CD14-positive monocyte (primary cell): ENCODE data around the gene DENND1B. TPM values are rescaled to one million over a fixed set of nuclear protein-coding genes. Genes with fewer than 3 reads are reported as not detected.
A peak's percentile ranks its signal among the peaks of the same experiment; 100 is the strongest.

ENCODE experiments used
- DNase-seq, 3 donors: peaks; one replicate each; pipeline ENCODE4 v3.0.0-alpha.2; 2011 to 2022
- H2AFZ ChIP-seq: 2 replicates; pipeline ENCODE4 v1.6.0; 2012; ENCODE audit warnings: mild to moderate bottlenecking, low read depth, low read length, inconsistent platforms; ENCODE audit not compliant: insufficient read depth, poor library complexity, severe bottlenecking
- H3K27ac ChIP-seq, 2 donors: 1 replicate in 1 of 2; 2 replicates in 1 of 2; pipeline ENCODE4 v1.5.1; 2012 to 2013; ENCODE audit warnings: low read length in 2 of 2, control low read depth in 1 of 2, inconsistent platforms in 1 of 2, low read depth in 1 of 2, mild to moderate bottlenecking in 1 of 2
- H3K27me3 ChIP-seq, 2 donors: one replicate each; pipeline versions ENCODE4 v1.6.0 to v1.6.1; 2011 to 2013; ENCODE audit warnings: low read length in 2 of 2; ENCODE audit not compliant: control insufficient read depth in 2 of 2, insufficient read depth in 2 of 2
- H3K36me3 ChIP-seq, 2 donors: replicated peaks in 1 of 2; 1 replicate in 1 of 2; 2 replicates in 1 of 2; pipeline versions ENCODE4 v1.5.1 to v1.6.1; 2012 to 2013; ENCODE audit warnings: low read length in 2 of 2, control low read depth in 1 of 2, inconsistent platforms in 1 of 2, mild to moderate bottlenecking in 1 of 2; ENCODE audit not compliant: insufficient read depth in 2 of 2, control insufficient read depth in 1 of 2
- H3K4me1 ChIP-seq, 2 donors: 1 replicate in 1 of 2; 2 replicates in 1 of 2; pipeline versions ENCODE4 v1.5.1 to v1.6.1; 2012 to 2013; ENCODE audit warnings: low read length in 2 of 2, control low read depth in 1 of 2, inconsistent platforms in 1 of 2, mild to moderate bottlenecking in 1 of 2, moderate library complexity in 1 of 2; ENCODE audit not compliant: insufficient read depth in 2 of 2, control insufficient read depth in 1 of 2
- H3K4me2 ChIP-seq: replicated peaks from 2 replicates; pipeline ENCODE3; 2012; ENCODE audit warnings: low read length, moderate library complexity, mild to moderate bottlenecking; ENCODE audit not compliant: poor library complexity, severe bottlenecking; ENCODE audit errors: extremely low read depth
- H3K4me3 ChIP-seq, 3 experiments: fragments of 200-600 bp in 1 of 3; sonication (generic) in 1 of 3; replicated peaks in 1 of 3; 1 replicate in 2 of 3; 2 replicates in 1 of 3; pipeline ENCODE4 v1.5.1; 2011 to 2013; ENCODE audit warnings: low read length in 3 of 3, mild to moderate bottlenecking in 3 of 3, control low read depth in 2 of 3, low read depth in 2 of 3, inconsistent platforms in 1 of 3, moderate library complexity in 1 of 3
- H3K79me2 ChIP-seq: 2 replicates; pipeline ENCODE4 v1.6.0; 2012; ENCODE audit warnings: mild to moderate bottlenecking, control low read depth, inconsistent platforms, low read length, moderate library complexity; ENCODE audit not compliant: insufficient read depth
- H3K9ac ChIP-seq: 2 replicates; pipeline ENCODE4 v1.6.0; 2017; ENCODE audit warnings: low read length, mild to moderate bottlenecking; ENCODE audit not compliant: insufficient read depth, poor library complexity, severe bottlenecking
- H3K9me3 ChIP-seq, 2 donors: replicated peaks in 1 of 2; 1 replicate in 1 of 2; 2 replicates in 1 of 2; pipeline versions ENCODE4 v1.5.1 to v1.6.1; 2012 to 2013; ENCODE audit warnings: low read length in 2 of 2, control low read depth in 1 of 2; ENCODE audit not compliant: control insufficient read depth in 1 of 2, insufficient read depth in 1 of 2
- H4K20me1 ChIP-seq: 2 replicates; pipeline ENCODE4 v1.6.0; 2012; ENCODE audit warnings: mild to moderate bottlenecking, low read length, control low read depth, moderate library complexity; ENCODE audit not compliant: insufficient read depth
- H3K27ac Mint-ChIP-seq, 7 donors: one replicate each; pipeline ENCODE4 v1.8.0; 2020; ENCODE audit warnings: mild to moderate bottlenecking in 7 of 7, mixed read lengths in 7 of 7, moderate library complexity in 6 of 7, inconsistent platforms in 2 of 7
- H3K27me3 Mint-ChIP-seq, 3 donors: one replicate each; pipeline ENCODE4 v1.8.0; 2021 to 2022; ENCODE audit warnings: low read depth in 3 of 3, mild to moderate bottlenecking in 3 of 3, mixed read lengths in 3 of 3, moderate library complexity in 3 of 3, inconsistent platforms in 1 of 3
- H3K36me3 Mint-ChIP-seq, 2 donors: one replicate each; pipeline ENCODE4 v1.8.0; 2020; ENCODE audit warnings: mixed read lengths in 2 of 2, inconsistent platforms in 1 of 2, mild to moderate bottlenecking in 1 of 2
- H3K4me1 Mint-ChIP-seq: one replicate; pipeline ENCODE4 v1.8.0; 2020; ENCODE audit warnings: mild to moderate bottlenecking, mixed read lengths
- H3K4me3 Mint-ChIP-seq, 2 donors: one replicate each; pipeline ENCODE4 v1.8.0; 2020; ENCODE audit warnings: mild to moderate bottlenecking in 2 of 2, mixed read lengths in 2 of 2, moderate library complexity in 1 of 2
- H3K9me3 Mint-ChIP-seq, 7 donors: one replicate each; pipeline ENCODE4 v1.8.0; 2020 to 2022; ENCODE audit warnings: mixed read lengths in 7 of 7, mild to moderate bottlenecking in 6 of 7, moderate library complexity in 6 of 7, inconsistent platforms in 2 of 7
- WGBS: methylation state at CpG from one replicate; pipeline ENCODE4 v1.1.5; 2013; ENCODE audit warnings: missing lambda C conversion rate; ENCODE audit not compliant: insufficient coverage; 5-methylcytosine and 5-hydroxymethylcytosine counted together
- intact Hi-C, 2 donors: fragments of 100-400 bp; cut with micrococcal nuclease; formaldehyde crosslinking; loops; one replicate each; pipeline versions ENCODE4 v1.15.0 to v1.15.1; 2023
- polyA plus RNA-seq, 3 donors: library from polyadenylated mRNA; depleted of rRNA in 1 of 3; unstranded in 2 of 3; stranded (reverse) in 1 of 3; fragments of 300-500 nt in 2 of 3; fragments of >200 nt in 1 of 3; fragmentation: Illumina TruSeq in 2 of 3; gene quantifications; 1 replicate in 2 of 3; 2 replicates in 1 of 3; pipeline ENCODE4 v1.2.3, GENCODE V29; 2012 to 2021
- TF ChIP-seq, protein P1 (sequence below): fragments of 200-600 bp; IDR thresholded peaks from one replicate; pipeline ENCODE4 v1.8.0; 2022; ENCODE audit warnings: antibody characterized with exemption, mild to moderate bottlenecking

The DENND1B gene
- polyA plus RNA-seq, 3 donors: 3.0 to 8.2 (median 5.7) TPM

GRCh38 chr1:197773856-197774255, 1.4 kb downstream of the DENND1B start:
- no peak for DNase-seq
- Mint-ChIP-seq H3K9me3 (no peaks in the 10 kb centered on the region), H3K36me3 (peaks cover 0 to 2% of the 10 kb centered on the region in 2 donors), H3K4me3 (peak overlapping the region; percentile 84 to 94), H3K27me3 (peaks cover 0 to 1% (median 0%) of the 10 kb centered on the region in 3 donors), H3K4me1 (peaks cover 67% of the 10 kb centered on the region), H3K27ac (peak overlapping the region in 5 of 7 donors; percentile 20 to 91 (median 80))
- no peaks in the 10 kb centered on the region for H3K9me3 ChIP-seq
- no peaks in the 10 kb centered on the region for H3K36me3 ChIP-seq
- H3K4me1 ChIP-seq: peaks cover 34 to 70% of the 10 kb centered on the region in 2 donors
- H3K4me2 ChIP-seq: peak overlapping the region; percentile 83
- H4K20me1 ChIP-seq: no peaks in the 10 kb centered on the region
- peak overlapping the region; percentile 59 to 96 (median 82) for H3K4me3 ChIP-seq
- TF ChIP-seq, protein P1, sequence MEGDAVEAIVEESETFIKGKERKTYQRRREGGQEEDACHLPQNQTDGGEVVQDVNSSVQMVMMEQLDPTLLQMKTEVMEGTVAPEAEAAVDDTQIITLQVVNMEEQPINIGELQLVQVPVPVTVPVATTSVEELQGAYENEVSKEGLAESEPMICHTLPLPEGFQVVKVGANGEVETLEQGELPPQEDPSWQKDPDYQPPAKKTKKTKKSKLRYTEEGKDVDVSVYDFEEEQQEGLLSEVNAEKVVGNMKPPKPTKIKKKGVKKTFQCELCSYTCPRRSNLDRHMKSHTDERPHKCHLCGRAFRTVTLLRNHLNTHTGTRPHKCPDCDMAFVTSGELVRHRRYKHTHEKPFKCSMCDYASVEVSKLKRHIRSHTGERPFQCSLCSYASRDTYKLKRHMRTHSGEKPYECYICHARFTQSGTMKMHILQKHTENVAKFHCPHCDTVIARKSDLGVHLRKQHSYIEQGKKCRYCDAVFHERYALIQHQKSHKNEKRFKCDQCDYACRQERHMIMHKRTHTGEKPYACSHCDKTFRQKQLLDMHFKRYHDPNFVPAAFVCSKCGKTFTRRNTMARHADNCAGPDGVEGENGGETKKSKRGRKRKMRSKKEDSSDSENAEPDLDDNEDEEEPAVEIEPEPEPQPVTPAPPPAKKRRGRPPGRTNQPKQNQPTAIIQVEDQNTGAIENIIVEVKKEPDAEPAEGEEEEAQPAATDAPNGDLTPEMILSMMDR: no peak
- peak overlapping the region; percentile 84 for H3K9ac ChIP-seq
- H3K79me2 ChIP-seq: peaks cover 52% of the 10 kb centered on the region
- WGBS: no CpG with 5 or more reads among the region's 2 CpGs
- peak overlapping the region in 1 of 2 donors; percentile 87 for H3K27ac ChIP-seq
- intact Hi-C loops: no loop called here
- H2AFZ ChIP-seq: no peak overlapping the region
- no peaks in the 10 kb centered on the region for H3K27me3 ChIP-seq

DNA sequence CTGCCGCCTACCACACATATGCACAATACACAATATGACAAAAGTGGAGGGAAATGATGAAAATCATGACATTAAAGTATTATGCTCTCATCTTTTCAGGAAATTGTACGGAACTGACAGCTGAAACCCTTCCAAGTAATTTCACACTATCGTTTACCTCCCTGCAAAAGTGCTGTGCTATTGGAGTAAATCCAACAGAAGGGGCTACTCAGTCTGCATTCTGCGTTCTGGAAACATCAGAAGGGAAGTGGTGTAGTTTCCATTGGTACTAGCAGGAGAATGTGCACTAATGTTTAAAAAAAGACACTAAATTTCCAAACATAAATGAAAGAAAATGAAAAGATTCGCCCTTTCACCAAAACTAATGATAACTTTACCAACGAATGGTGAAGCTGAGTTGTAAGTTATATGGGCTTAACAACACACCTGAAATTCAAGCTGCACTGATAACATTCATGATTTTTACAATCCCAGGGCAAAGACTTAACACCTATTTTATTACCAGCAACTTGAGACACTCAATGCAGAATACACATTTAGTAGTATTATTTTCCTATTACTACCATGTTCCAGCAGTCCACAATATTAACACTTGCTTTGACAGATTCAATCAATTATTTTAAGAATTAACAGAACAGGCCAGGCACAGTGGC, 3.2 kb downstream of the DENND1B start:
- no peak overlapping the region for H3K27ac Mint-ChIP-seq
- Histone ChIP-seq H2AFZ (peak overlapping the region; percentile 19), H3K27ac (no peak overlapping the region), H3K27me3 (no peaks in the 10 kb centered on the region), H3K4me2 (no peak overlapping the region), H3K4me1 (peaks cover 35 to 65% of the 10 kb centered on the region in 2 donors), H3K36me3 (no peaks in the 10 kb centered on the region), H3K4me3 (no peak overlapping the region), H3K9ac (no peak overlapping the region), H4K20me1 (no peaks in the 10 kb centered on the region), H3K79me2 (peaks cover 60% of the 10 kb centered on the region), H3K9me3 (no peaks in the 10 kb centered on the region)
- peaks cover 0 to 2% of the 10 kb centered on the region in 2 donors for H3K36me3 Mint-ChIP-seq
- H3K9me3 Mint-ChIP-seq: no peaks in the 10 kb centered on the region
- no peak for DNase-seq
- intact Hi-C loops: no loop called here
- no CpG with 5 or more reads among the region's 6 CpGs for WGBS
- TF ChIP-seq, protein P1: no peak
- H3K4me3 Mint-ChIP-seq: no peak overlapping the region
- peaks cover 0 to 1% (median 0%) of the 10 kb centered on the region in 3 donors for H3K27me3 Mint-ChIP-seq
- peaks cover 69% of the 10 kb centered on the region for H3K4me1 Mint-ChIP-seq
